Effector memory CD8-positive, alpha-beta T cell (primary cell): ENCODE data around the gene FOXA1.

Source experiments
- ATAC-seq: fragments of 150-1000 bp; cut with Tn5 transposase; replicated peaks from 2 replicates; pipeline ENCODE4 v1.10.0; 2021; ENCODE audit warnings: mild to moderate bottlenecking, moderate library complexity
- DNase-seq, 3 experiments: peaks; one replicate each; pipeline ENCODE4 v3.0.0; 2021
- H3K27ac Mint-ChIP-seq, 2 donors: one replicate each; pipeline ENCODE4 v1.8.0; 2022; ENCODE audit warnings: mild to moderate bottlenecking in 2 of 2, mixed read lengths in 2 of 2, moderate library complexity in 2 of 2
- H3K27me3 Mint-ChIP-seq, 2 donors: one replicate each; pipeline ENCODE4 v1.8.0; 2022; ENCODE audit warnings: mixed read lengths in 2 of 2
- H3K36me3 Mint-ChIP-seq: one replicate; pipeline ENCODE4 v1.8.0; 2022; ENCODE audit warnings: mild to moderate bottlenecking, moderate library complexity, mixed read lengths; ENCODE audit not compliant: insufficient read depth
- H3K4me1 Mint-ChIP-seq, 2 donors: one replicate each; pipeline ENCODE4 v1.8.0; 2022; ENCODE audit warnings: low read depth in 2 of 2, mixed read lengths in 2 of 2
- H3K4me3 Mint-ChIP-seq, 2 donors: one replicate each; pipeline ENCODE4 v1.8.0; 2022; ENCODE audit warnings: mild to moderate bottlenecking in 2 of 2, mixed read lengths in 2 of 2, moderate library complexity in 2 of 2
- H3K9me3 Mint-ChIP-seq, 2 donors: one replicate each; pipeline ENCODE4 v1.8.0; 2022; ENCODE audit warnings: mixed read lengths in 2 of 2

The FOXA1 gene

DNA sequence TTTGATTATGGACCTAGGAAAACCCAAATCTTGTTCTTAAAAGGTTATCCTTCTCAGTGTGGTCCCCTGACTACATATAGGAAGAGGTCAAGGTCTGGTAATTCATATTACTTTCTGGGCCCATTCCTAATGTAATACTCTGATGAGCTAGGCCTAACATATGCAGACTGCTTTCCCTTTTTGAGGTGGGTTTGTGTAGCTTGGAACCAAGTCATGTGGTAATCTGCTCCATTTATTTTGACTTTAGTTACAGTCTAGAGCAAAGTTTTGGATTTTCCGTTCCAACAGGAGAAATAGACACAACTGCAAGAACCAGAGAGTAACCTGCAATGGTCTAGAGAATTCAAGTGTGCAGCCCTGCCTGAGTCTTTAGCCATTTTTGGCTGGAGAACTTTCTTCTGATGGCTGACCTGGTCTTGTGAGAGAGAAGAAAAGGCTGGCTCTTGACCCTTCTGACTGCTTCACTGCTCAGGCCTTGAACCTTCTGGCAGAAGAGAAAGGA is 22.9 kb upstream of the FOXA1 start:
- H3K27me3 Mint-ChIP-seq = peaks cover 5 to 7% of the 10 kb centered on the region in 2 donors
- H3K4me1 Mint-ChIP-seq = no peaks in the 10 kb centered on the region
- ATAC-seq = no peak
- no peak overlapping the region for H3K4me3 Mint-ChIP-seq
- DNase-seq = no peak
- no peak overlapping the region for H3K27ac Mint-ChIP-seq
- H3K36me3 Mint-ChIP-seq = no peaks in the 10 kb centered on the region
- H3K9me3 Mint-ChIP-seq = peaks cover 8 to 9% of the 10 kb centered on the region in 2 donors

DNA sequence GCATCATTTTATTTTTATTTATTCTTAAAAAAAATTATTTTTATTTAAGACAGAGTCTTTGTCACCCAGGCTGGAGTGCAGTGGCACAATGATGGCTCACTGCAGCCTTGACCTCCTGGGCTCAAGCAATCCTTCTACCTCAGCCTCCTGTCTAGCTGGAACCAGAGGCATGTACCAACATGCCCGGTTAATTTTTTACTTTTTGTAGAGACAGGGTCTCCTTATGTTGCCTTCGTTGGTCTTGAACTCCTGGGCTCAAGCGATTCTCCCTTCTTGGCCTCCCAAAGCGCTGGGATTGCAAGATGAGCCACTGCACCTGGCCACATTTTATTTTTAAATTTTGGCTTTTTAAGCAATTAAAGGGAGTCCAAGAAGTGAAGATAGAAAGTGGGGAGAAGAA is 21.8 kb upstream of the FOXA1 start:
- ATAC-seq = no peak
- no peak overlapping the region for H3K4me3 Mint-ChIP-seq
- H3K9me3 Mint-ChIP-seq = peaks cover 8 to 11% of the 10 kb centered on the region in 2 donors
- no peak for DNase-seq
- H3K27ac Mint-ChIP-seq = no peak overlapping the region
- H3K27me3 Mint-ChIP-seq = peaks cover 0 to 7% of the 10 kb centered on the region in 2 donors
- no peaks in the 10 kb centered on the region for H3K4me1 Mint-ChIP-seq
- no peaks in the 10 kb centered on the region for H3K36me3 Mint-ChIP-seq

DNA sequence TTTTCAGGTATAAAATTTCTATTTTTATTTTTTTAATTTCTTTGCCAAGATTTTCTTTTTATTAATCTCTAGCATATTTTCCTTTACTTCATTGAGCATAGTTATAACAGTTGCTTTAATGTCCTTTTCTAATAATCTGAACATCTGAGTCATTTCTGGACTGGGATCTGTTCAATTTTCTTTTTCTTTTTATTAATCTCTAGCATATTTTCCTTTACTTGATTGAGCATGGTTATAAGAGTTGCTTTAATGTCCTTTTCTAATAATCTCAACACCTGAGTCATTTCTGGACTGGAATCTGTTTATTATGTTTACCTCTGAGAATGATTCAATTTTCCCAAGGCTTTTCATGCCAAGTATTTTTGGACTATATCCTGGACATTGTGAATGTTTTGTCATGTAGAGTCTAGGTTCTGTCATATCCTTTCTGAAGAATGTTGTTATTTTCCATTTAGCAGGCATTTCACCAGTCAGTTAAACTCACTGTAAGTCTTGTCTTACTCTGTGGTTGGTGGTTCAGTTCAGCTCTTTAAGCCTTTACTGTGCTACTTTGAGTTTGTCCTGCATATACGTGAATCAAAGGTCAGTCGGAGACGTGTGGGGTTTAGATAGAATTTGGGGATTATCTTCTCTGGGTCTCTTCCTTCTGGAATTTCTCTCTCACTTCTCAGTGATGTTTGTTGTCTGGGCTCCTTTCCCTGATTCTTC is 20.7 kb upstream of the FOXA1 start:
- H3K4me1 Mint-ChIP-seq = no peaks in the 10 kb centered on the region
- H3K9me3 Mint-ChIP-seq = peaks cover 13 to 15% of the 10 kb centered on the region in 2 donors
- no peaks in the 10 kb centered on the region for H3K36me3 Mint-ChIP-seq
- DNase-seq (no peak), ATAC-seq (no peak)
- H3K4me3 Mint-ChIP-seq = no peak overlapping the region
- peaks cover 0 to 12% of the 10 kb centered on the region in 2 donors for H3K27me3 Mint-ChIP-seq
- H3K27ac Mint-ChIP-seq = no peak overlapping the region

DNA sequence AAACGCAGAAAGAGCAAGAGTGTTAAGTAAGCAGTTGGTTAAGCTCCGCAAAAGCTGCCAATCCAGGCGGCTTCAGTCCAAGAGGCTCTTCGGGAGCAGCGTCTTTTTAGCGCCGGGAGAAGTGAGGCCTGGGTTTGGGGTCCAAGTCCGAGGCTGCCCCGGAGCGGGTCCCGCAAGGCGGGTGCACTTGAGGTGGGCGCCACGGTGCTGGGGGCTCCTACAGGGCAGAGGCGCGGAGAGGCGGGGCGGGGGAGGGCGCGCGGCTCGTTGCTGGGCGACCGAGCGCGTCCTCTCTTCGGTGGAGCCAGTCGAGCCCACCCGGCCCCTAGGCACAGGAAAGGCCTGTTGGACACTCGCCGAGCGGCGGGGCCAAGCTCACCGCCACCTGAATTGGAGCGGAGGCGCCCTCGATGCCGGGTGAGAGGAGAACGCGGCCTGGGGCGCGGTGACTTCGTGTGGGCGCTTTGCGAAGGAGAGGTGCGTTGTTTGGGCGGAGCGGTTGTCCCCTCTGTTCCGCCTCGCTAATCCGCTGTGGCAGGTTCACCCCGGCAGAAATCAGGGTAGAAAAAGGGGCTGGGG is 16.0 kb upstream of the FOXA1 start:
- ATAC-seq = no peak
- no peaks in the 10 kb centered on the region for H3K36me3 Mint-ChIP-seq
- H3K9me3 Mint-ChIP-seq = peaks cover 13 to 15% of the 10 kb centered on the region in 2 donors
- no peak overlapping the region for H3K27ac Mint-ChIP-seq
- no peak overlapping the region for H3K4me3 Mint-ChIP-seq
- H3K4me1 Mint-ChIP-seq = no peaks in the 10 kb centered on the region
- H3K27me3 Mint-ChIP-seq = peaks cover 0 to 15% of the 10 kb centered on the region in 2 donors
- no peak for DNase-seq

DNA sequence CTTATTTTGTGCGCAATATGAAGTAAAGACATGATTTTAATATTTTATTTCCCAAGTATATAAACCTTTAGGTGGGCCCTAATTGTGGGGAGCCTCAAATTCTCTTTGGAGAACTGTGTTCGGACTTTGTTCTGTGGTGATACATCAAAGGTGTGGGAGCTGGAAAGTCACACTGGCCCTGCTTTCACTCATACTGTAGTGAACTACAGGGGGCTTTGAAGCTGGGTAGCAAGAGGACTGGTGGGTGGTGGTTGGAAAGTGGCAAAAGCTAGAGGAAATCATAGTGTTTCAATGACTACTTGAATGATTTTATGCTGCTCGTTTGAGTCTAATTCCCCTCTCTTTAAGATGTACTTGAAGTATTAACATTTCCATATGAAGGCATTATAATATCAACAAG is 13.6 kb upstream of the FOXA1 start:
- H3K27me3 Mint-ChIP-seq = peaks cover 0 to 23% of the 10 kb centered on the region in 2 donors
- H3K36me3 Mint-ChIP-seq = no peaks in the 10 kb centered on the region
- H3K4me1 Mint-ChIP-seq = no peaks in the 10 kb centered on the region
- H3K9me3 Mint-ChIP-seq = peaks cover 10 to 21% of the 10 kb centered on the region in 2 donors
- no peak overlapping the region for H3K4me3 Mint-ChIP-seq
- no peak for ATAC-seq
- H3K27ac Mint-ChIP-seq = no peak overlapping the region
- no peak for DNase-seq

DNA sequence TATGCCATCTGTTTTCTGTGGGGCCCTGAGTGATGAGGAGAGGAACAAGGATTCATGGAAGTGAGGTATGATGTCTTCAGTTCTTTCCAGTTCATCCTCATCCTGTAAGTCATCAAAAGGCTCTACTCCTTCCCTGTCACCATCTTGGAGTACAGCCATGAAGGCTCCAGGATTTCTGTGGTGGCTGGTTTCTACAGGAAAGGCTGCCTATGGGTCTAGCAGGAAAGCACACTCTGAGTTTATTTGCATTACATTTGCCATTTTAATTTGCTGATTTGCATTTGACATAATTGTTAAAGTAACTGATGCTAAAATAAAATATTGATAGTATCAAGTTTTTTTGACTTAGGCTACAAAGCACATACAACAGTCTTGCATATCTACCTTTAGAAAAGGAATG is 11.6 kb upstream of the FOXA1 start:
- Mint-ChIP-seq H3K27ac (no peak overlapping the region), H3K27me3 (peaks cover 6 to 36% of the 10 kb centered on the region in 2 donors), H3K4me3 (no peak overlapping the region), H3K36me3 (no peaks in the 10 kb centered on the region), H3K9me3 (peaks cover 10 to 22% of the 10 kb centered on the region in 2 donors), H3K4me1 (no peaks in the 10 kb centered on the region)
- DNase-seq (no peak), ATAC-seq (no peak)

DNA sequence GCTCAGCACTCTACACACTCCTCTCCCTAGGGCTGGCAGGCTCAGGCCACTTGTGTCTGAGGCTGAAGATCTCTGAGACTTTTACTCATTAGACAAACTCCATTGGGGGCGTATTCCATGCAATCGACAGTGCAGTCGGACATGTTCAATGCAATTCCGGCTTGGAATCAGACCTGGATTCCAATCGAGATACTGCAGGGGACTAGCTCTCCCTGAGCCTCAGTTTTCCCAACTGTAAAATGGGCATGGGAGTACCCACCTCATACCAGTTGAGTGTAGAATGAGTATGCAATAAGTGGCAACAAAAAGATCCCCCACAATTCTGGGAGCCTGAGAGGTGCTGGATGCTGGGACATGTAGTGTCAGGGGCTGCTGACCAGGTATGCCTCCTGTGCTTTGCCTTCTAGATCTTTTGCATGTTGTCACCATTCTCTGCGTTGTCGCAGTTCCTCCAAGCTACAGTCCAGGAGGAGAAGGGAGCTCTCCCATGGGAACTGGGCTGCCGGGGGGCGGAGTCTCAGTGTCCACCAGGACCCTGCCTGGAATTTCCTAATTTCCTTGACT is 8.7 kb upstream of the FOXA1 start:
- no peak overlapping the region for H3K4me3 Mint-ChIP-seq
- DNase-seq (no peak), ATAC-seq (no peak)
- H3K9me3 Mint-ChIP-seq = peaks cover 7 to 9% of the 10 kb centered on the region in 2 donors
- no peak overlapping the region for H3K27ac Mint-ChIP-seq
- peaks cover 28 to 50% of the 10 kb centered on the region in 2 donors for H3K27me3 Mint-ChIP-seq
- peaks cover 0 to 2% of the 10 kb centered on the region in 2 donors for H3K4me1 Mint-ChIP-seq
- no peaks in the 10 kb centered on the region for H3K36me3 Mint-ChIP-seq

DNA sequence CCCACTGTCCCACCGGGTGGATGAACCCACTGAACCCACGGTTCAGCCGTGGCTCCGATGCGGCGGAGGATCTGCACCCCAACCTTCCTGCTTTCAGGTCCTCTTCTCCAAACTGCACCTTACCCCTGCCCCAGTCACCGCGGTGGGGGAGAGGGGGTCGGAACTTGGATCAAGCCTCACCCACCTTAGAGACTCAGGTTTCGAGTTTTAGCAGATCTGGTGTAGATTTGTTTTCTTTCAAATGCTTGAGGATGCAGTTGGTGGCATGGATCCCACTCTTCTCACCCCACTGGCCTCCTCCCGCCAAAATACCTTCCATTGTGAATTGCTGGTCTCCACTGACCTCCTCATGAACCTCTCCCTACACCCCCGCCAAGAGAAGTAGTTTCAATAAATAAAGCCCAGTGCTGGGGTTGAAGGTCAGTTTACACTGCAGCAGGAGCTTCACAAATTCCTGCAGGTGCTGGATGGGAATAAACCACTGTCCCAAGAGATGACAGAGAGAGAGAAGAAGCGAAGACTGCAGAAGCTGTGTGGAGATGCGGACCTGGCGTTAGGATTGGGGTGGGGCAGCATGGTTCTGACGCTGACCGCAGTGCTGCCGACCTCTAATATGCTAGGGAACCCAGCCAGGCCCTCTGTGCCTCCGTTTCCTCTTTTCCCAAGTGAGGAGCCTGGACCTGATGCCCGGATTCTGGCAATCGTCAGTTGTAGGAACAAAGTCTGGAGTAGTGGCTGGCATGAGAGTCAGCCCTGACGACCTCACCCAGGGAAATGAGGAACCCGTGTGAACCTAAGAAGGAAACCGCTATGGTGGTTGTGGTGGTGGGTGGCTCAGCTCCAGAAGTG is 7.8 kb upstream of the FOXA1 start:
- H3K4me3 Mint-ChIP-seq = no peak overlapping the region
- ATAC-seq (no peak), DNase-seq (no peak)
- H3K4me1 Mint-ChIP-seq = peaks cover 0 to 2% of the 10 kb centered on the region in 2 donors
- H3K9me3 Mint-ChIP-seq = peaks cover 7 to 9% of the 10 kb centered on the region in 2 donors
- H3K27ac Mint-ChIP-seq = no peak overlapping the region
- H3K36me3 Mint-ChIP-seq = no peaks in the 10 kb centered on the region
- H3K27me3 Mint-ChIP-seq = peaks cover 30 to 60% of the 10 kb centered on the region in 2 donors

DNA sequence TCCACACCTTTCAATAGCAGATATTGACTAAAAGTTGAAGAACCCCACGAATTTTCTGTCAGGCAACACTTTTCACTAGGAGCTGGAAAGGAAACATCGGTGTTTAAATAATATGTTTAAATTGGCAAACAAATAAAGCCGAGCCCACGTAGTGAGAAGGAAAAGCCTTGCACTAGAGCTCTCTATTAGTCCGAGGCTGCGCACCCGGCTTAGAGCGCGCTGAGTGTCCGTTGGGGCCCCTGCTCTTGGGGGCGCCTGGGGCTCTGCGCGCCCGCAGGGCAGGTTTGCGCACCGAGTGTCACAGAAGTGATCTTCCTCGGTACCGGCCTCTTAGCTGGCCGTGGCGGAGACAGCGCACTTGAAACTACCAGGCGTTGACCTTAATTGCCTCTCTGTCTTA is 6.8 kb upstream of the FOXA1 start:
- no peak for ATAC-seq
- Mint-ChIP-seq H3K9me3 (peaks cover 7 to 9% of the 10 kb centered on the region in 2 donors), H3K27ac (no peak overlapping the region), H3K36me3 (no peaks in the 10 kb centered on the region), H3K27me3 (peaks cover 32 to 69% of the 10 kb centered on the region in 2 donors), H3K4me1 (peaks cover 0 to 2% of the 10 kb centered on the region in 2 donors), H3K4me3 (no peak overlapping the region)
- DNase-seq = no peak

DNA sequence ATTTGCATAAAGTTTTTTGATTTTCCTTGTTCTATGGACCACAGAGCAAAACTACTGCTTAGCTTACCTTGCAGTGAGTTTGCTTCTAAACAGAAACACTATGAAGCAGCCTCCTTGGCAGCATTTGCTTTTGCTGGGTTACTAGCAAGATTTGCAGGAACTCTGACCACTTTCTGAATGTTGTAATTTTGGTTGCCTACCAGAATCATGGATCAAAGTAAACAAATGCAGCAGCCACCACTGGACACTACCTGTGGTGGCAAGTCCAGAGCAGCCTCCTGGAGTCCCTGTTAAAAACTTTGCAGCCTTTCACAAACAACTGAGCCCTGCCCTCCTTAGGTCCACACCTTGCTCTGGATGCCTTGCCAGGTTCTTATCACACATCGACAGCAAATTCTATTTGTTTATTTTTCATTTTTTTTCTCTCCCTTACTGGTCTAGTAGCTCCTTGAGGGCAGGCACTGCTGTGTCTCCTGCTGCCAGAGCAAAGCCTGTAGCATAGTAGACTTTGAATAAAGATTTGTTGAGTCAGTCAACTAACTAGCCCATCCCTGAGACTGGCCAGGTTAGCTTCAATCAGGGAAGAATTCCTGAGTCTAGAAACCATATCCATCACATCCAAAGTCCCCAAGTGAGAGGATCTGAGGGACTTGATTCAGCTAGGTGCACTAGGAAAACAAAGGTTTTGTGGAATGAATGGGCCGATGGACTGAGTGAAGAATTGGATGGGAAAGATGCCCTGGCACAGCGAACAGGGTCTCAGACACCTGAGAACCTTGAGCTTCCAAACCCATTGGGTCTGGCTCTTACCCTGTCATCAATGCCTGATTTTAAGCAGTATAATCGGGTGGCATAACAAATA is 6.1 kb upstream of the FOXA1 start:
- H3K36me3 Mint-ChIP-seq = no peaks in the 10 kb centered on the region
- ATAC-seq (no peak), DNase-seq (no peak)
- H3K27ac Mint-ChIP-seq = no peak overlapping the region
- H3K27me3 Mint-ChIP-seq = peaks cover 39 to 77% of the 10 kb centered on the region in 2 donors
- H3K4me1 Mint-ChIP-seq = peaks cover 0 to 2% of the 10 kb centered on the region in 2 donors
- peaks cover 4 to 9% of the 10 kb centered on the region in 2 donors for H3K9me3 Mint-ChIP-seq
- H3K4me3 Mint-ChIP-seq = no peak overlapping the region

DNA sequence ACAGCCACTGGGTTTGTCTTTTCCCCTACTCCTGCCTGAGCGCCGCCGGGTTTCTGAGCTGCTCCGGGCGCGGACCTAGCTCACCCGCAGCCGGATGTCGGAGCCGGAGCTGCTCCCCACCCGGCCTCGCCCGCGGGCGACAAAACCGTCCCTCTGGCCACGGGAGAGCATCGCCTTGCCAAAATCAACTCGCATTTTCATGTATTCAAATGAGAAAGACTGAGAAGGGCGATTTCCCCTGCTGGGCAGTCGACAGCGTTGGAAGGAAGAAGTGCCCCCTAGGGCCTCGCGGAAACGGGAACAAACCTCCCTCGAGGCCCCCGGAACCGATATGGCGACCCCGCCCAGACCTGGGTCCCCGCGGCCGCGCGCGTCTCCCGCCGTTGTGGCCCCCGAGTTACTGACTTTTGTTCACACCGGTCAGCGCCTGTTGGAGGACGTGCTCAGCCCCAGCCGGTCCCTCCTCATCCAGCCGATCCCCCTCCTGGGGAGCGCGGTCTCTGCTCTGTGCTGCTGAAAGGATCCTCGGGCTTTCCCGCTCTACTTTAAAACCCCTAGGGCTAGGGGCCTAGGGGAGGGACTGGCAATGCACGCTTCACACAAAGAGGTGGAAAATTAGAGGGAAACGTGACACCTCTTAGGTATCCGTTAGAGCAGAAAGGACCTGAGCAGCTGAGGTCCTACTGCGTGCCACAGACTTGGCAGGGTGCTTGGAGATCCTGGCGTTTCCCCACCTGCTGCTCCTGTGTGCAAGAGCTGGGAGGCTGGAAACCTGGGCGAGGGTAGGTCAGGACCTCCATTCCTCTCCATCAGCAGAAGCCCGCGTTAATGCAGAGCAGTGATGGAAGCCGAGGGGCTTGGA is 4.7 kb upstream of the FOXA1 start:
- no peaks in the 10 kb centered on the region for H3K36me3 Mint-ChIP-seq
- ATAC-seq (no peak), DNase-seq (no peak)
- peaks cover 45 to 84% of the 10 kb centered on the region in 2 donors for H3K27me3 Mint-ChIP-seq
- peak overlapping the region; percentile 25 to 42 for H3K4me3 Mint-ChIP-seq
- H3K4me1 Mint-ChIP-seq = peaks cover 0 to 5% of the 10 kb centered on the region in 2 donors
- H3K27ac Mint-ChIP-seq = no peak overlapping the region
- H3K9me3 Mint-ChIP-seq = peaks cover 4 to 9% of the 10 kb centered on the region in 2 donors
